GM12865 (cell line): ENCODE data around the gene TRIML1.

Experiments
- DNase-seq: peaks from one replicate; pipeline ENCODE4 v3.0.0; 2010; ENCODE audit warnings: low read depth
- H3K4me3 ChIP-seq: 2 replicates; pipeline ENCODE4 v1.5.1; 2011; ENCODE audit warnings: mild to moderate bottlenecking, low read depth, low read length, control low read depth
- TF ChIP-seq, protein P1 (sequence below): IDR thresholded peaks from 2 replicates; pipeline ENCODE4 v1.5.1; 2011; ENCODE audit warnings: low read length, control low read depth, low read depth, inconsistent platforms; ENCODE audit not compliant: insufficient read depth; ENCODE audit errors: missing control alignments

TRIML1 gene, protein sequence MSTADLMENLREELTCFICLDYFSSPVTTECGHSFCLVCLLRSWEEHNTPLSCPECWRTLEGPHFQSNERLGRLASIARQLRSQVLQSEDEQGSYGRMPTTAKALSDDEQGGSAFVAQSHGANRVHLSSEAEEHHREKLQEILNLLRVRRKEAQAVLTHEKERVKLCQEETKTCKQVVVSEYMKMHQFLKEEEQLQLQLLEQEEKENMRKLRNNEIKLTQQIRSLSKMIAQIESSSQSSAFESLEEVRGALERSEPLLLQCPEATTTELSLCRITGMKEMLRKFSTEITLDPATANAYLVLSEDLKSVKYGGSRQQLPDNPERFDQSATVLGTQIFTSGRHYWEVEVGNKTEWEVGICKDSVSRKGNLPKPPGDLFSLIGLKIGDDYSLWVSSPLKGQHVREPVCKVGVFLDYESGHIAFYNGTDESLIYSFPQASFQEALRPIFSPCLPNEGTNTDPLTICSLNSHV

DNA sequence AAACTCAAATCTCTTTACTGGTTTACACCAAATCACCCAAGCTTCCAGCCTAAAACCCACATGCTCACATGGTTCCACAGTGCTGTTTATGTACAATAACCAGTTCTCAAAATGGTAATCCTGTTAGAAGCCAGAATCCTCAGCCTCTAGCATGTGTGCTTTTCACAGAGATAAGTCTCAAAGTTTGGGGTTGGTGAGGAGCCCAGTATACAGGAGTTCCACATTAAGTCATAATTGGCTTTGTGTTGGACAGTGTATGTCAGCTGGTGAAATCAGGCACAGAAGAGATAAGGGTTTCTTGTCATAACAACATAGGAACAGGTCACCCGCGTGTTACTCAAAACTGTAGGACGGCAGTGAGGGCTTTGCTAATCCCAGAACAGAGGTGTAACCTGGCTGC, at the start of gene TRIML1:
Gene TRIML1, plus strand, starts transcription at position 301 of the 400 bp plus-strand sequence. CDS start 118 bp downstream, outside the sequence.
- no peak within 1 kb of the TSS for H3K4me3 ChIP-seq
- TF ChIP-seq, protein P1, sequence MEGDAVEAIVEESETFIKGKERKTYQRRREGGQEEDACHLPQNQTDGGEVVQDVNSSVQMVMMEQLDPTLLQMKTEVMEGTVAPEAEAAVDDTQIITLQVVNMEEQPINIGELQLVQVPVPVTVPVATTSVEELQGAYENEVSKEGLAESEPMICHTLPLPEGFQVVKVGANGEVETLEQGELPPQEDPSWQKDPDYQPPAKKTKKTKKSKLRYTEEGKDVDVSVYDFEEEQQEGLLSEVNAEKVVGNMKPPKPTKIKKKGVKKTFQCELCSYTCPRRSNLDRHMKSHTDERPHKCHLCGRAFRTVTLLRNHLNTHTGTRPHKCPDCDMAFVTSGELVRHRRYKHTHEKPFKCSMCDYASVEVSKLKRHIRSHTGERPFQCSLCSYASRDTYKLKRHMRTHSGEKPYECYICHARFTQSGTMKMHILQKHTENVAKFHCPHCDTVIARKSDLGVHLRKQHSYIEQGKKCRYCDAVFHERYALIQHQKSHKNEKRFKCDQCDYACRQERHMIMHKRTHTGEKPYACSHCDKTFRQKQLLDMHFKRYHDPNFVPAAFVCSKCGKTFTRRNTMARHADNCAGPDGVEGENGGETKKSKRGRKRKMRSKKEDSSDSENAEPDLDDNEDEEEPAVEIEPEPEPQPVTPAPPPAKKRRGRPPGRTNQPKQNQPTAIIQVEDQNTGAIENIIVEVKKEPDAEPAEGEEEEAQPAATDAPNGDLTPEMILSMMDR, result no peak
- no peak for DNase-seq

DNA sequence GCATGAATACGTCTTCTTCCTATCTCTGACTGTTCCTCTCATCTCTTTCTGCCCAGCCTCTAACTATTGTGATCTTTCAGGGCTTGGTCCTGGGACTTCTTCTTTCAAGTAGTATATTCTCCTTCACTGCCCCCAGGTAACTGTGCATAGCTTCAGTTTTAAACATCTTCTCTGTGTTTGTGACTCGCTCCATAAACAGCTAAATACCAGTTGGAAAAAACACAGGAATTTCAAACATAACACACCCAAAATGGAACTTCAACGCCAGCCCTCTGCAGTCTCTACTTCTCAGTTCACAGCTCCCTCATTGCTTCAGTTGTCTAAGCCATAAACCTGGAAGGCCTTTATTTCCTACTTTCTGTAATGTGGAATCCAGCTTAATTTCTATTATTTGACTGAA, 46.4 kb upstream of the TRIML1 start:
- TF ChIP-seq, protein P1, result no peak
- no peak overlapping the region for H3K4me3 ChIP-seq
- DNase-seq, result no peak

DNA sequence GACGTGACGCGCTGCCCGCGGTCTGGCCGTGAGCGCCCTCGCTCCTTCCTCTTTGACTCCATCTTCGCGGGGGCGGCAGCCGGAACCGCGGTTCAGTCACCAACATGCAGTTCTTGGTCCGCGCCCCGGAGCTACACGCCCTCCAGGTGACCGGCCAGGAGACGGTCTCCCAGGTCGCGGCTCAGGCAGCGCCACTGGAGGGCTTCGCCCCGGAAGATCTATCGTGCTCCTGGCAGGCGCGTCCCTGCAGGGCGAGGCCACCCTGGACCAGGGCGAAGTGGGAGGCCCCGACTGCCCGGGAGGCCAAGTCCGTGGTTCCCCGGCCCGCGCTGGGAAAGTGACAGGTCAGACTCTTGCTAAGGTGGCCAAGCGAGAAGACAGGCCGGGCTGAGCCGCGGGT, 32.8 kb upstream of the TRIML1 start:
- TF ChIP-seq, protein P1, result no peak
- no peak overlapping the region for H3K4me3 ChIP-seq
- DNase-seq, result no peak

DNA sequence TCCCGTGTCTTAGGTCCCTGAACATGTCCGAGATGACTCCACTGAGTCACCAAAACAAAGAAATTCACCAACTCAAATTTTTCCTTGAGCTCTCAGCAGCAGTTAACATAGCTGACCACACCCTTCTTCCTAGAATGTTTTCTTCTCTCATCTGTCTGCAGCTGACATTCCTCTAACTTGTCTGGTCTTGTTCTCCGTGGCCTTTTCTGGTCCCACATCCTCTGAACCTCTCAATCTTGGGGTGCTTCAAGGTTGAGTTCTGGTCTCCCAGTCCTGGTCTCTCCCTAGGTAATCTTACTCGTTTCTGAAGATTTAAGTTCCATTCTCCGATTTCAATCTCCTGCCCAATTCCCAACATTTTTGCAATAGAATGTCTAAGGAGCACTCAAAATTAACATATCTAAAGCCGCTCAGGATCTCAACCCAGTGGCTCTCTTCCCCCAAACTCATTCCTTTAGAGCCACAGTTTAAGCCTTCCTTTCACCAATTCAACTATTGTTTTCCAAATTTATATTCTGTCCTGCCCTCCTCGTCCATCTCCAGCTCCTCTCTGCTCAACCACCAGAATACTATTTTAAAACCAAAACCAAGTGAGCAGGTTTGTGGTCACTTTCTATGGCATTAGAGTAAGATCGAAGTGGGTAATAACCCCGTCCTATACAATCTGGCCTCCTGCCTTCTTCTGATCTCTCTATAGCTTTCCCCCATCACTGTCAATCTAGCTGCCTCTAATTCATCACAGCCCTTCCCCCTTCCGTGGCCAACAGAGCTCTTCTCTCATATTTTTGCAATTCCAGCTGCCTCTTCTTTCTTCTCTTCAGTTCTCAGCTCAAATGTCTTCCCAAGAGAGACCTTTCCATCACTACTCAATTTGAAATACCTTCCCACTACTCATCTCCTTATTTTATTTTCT, 31.1 kb upstream of the TRIML1 start:
- H3K4me3 ChIP-seq, result no peak overlapping the region
- TF ChIP-seq, protein P1, result no peak

DNA sequence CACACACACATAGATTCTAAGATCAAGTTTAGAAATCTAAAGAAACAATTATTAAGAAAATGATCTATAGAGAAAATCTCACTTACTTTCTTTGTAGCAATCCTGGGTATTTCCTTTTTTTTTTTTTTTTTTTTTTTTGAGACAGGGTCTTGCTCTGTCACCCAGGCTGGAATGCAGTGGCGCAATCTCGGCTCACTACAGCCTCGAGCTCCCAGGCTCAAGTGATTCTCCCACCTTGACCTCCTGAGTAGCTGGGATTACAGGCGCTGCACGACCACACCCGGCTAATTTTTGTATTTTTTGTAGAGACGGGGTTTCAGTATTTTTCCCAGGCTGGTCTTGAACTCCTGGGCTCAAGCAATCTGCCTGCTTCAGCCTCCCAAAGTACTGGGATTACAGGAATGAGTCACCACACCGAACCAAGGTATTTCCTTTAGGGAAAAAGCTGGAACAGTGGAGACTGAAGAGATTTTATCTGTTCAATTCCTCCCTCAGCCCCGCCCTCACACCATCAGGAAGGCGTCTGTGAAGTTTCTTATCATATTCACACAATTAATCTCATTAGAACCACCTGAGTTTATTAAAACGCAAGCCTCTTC, 30.0 kb upstream of the TRIML1 start, which contains the start of gene TRIML2:
Gene TRIML2, minus strand, starts transcription at position 447 of the 599 bp plus-strand sequence. CDS start 4,235 bp downstream, outside the sequence.
- TF ChIP-seq, protein P1, result no peak
- no peak within 1 kb of the TSS for H3K4me3 ChIP-seq

More for the DNA sequence above, 31.1 kb upstream of the TRIML1 start:
- no peak for DNase-seq

DNA sequence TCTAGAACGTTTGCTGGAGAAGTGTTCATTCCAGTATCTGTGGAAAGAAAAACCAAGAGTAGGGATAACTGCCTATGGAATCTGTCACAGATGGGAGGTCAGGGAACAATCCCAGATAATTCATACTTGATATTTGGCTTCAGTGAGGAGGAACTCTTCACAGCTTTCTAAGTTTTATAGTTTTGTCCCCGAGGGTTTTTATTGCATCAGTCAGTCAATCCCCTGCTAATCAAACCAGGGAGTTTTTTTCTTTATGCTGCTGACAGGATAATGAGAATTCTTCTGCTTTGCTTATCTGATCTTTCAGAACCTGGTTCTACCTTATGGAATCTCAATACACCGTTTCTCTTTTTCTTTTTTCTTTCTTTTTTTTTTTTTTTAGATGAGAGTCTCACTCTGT, 29.2 kb upstream of the TRIML1 start:
- H3K4me3 ChIP-seq, result no peak overlapping the region
- DNase-seq, result no peak
- TF ChIP-seq, protein P1, result no peak

More for the DNA sequence above, 30.0 kb upstream of the TRIML1 start, which contains the start of gene TRIML2:
- no peak for DNase-seq
